BLaER1 (cell line): ENCODE results near the gene PAX3.

Experiments used
- H3K27ac ChIP-seq: shearing (Covaris generic); formaldehyde crosslinking; 2 replicates; pipeline ENCODE4 v1.8.1; 2022
- H3K27me3 ChIP-seq: shearing (Covaris generic); formaldehyde crosslinking; 2 replicates; pipeline ENCODE4 v1.8.1; 2022
- H3K36me3 ChIP-seq: shearing (Covaris generic); formaldehyde crosslinking; 2 replicates; pipeline ENCODE4 v1.8.1; 2022
- H3K4me1 ChIP-seq: shearing (Covaris generic); formaldehyde crosslinking; 2 replicates; pipeline ENCODE4 v1.8.1; 2022
- H3K4me2 ChIP-seq: shearing (Covaris generic); formaldehyde crosslinking; 2 replicates; pipeline ENCODE4 v1.8.1; 2022
- H3K4me3 ChIP-seq: shearing (Covaris generic); formaldehyde crosslinking; 2 replicates; pipeline ENCODE4 v1.8.1; 2022
- H3K9ac ChIP-seq: shearing (Covaris generic); formaldehyde crosslinking; 2 replicates; pipeline ENCODE4 v1.8.1; 2022
- H3K9me3 ChIP-seq: shearing (Covaris generic); formaldehyde crosslinking; 2 replicates; pipeline ENCODE4 v1.8.1; 2022
- H4K20me1 ChIP-seq: shearing (Covaris generic); formaldehyde crosslinking; 2 replicates; pipeline ENCODE4 v1.8.1; 2022
- Cebpa-rat ChIP-seq: shearing (Covaris generic); IDR thresholded peaks from 2 replicates; pipeline ENCODE4 v1.8.1; 2022

Gene PAX3

GRCh38 chr2:222255090-222255489 lies 43.7 kb downstream of the PAX3 start:
- H3K4me2 ChIP-seq, result no peak overlapping the region
- no peak overlapping the region for H3K27ac ChIP-seq
- no peaks in the 10 kb centered on the region for H3K9me3 ChIP-seq
- no peaks in the 10 kb centered on the region for H3K36me3 ChIP-seq
- H3K4me3 ChIP-seq, result no peak overlapping the region
- no peaks in the 10 kb centered on the region for H4K20me1 ChIP-seq
- H3K4me1 ChIP-seq, result peaks cover 4% of the 10 kb centered on the region; the same call in 1 of the 2 replicates
- no peaks in the 10 kb centered on the region for H3K27me3 ChIP-seq
- H3K9ac ChIP-seq, result no peak overlapping the region
- TF ChIP-seq Cebpa-rat, result no peak

DNA sequence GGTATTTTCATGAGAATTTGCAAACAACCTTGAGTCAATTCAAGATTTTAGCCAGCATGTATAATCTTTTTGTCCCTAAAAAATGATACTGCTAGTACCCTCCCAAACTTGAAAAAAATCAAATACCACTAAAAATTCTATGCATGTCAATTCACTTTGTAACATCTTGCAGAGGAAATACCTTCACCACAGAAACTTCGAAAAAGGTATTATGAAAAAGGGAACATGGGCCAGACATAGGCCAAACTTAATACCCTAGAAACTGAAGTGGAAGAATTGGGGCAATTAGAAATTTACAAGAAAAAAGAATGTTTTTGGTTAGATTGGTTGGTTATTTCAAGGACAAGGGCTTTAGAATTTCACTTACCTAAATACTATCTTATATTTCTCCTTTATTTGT lies 48.5 kb downstream of the PAX3 start:
- no peak for TF ChIP-seq Cebpa-rat
- Histone ChIP-seq H3K9me3 (no peaks in the 10 kb centered on the region), H3K4me3 (no peak overlapping the region), H3K36me3 (no peaks in the 10 kb centered on the region), H3K9ac (no peak overlapping the region), H3K27me3 (no peaks in the 10 kb centered on the region), H3K27ac (no peak overlapping the region), H3K4me2 (no peak overlapping the region), H3K4me1 (no peaks in the 10 kb centered on the region), H4K20me1 (no peaks in the 10 kb centered on the region)

- H3K27ac ChIP-seq, result no peak overlapping the region
- no peak overlapping the region for H3K9ac ChIP-seq
- TF ChIP-seq Cebpa-rat, result no peak
- H3K27me3 ChIP-seq, result no peaks in the 10 kb centered on the region
- H3K4me3 ChIP-seq, result no peak overlapping the region
- no peaks in the 10 kb centered on the region for H4K20me1 ChIP-seq
- H3K36me3 ChIP-seq, result no peaks in the 10 kb centered on the region
- no peaks in the 10 kb centered on the region for H3K9me3 ChIP-seq
- no peaks in the 10 kb centered on the region for H3K4me1 ChIP-seq
- H3K4me2 ChIP-seq, result no peak overlapping the region
Measured at GRCh38 chr2:222249444-222249843, 49.4 kb downstream of the PAX3 start.

DNA sequence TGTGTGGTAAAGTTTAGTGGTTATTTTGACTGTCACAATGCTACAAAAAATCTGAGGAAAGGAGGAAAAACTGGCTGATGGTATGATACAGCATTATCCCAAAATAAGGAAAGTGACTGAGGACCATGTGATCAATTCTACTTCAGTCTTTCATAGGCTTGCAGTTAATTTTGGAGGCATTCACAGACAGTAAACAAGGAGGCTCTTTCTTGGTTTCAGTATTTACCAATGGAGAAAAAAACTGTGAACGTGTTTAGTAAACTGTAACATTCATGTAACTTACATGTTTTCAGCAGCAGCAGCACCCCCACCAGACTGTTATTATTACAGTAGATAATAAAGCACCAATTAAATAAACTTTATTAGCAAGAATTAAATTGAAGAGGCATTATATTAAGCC lies 50.0 kb downstream of the PAX3 start:
- Histone ChIP-seq H3K4me2 (no peak overlapping the region), H4K20me1 (no peaks in the 10 kb centered on the region), H3K4me3 (no peak overlapping the region), H3K4me1 (no peaks in the 10 kb centered on the region), H3K9ac (no peak overlapping the region), H3K27me3 (no peaks in the 10 kb centered on the region), H3K27ac (no peak overlapping the region), H3K9me3 (no peaks in the 10 kb centered on the region), H3K36me3 (no peaks in the 10 kb centered on the region)
- TF ChIP-seq Cebpa-rat, result no peak

GRCh38 chr2:222248256-222248655 lies 50.5 kb downstream of the PAX3 start:
- no peaks in the 10 kb centered on the region for H4K20me1 ChIP-seq
- no peaks in the 10 kb centered on the region for H3K36me3 ChIP-seq
- H3K4me1 ChIP-seq, result no peaks in the 10 kb centered on the region
- TF ChIP-seq Cebpa-rat, result no peak
- H3K9me3 ChIP-seq, result no peaks in the 10 kb centered on the region
- no peak overlapping the region for H3K4me3 ChIP-seq
- no peak overlapping the region for H3K4me2 ChIP-seq
- H3K27ac ChIP-seq, result no peak overlapping the region
- H3K27me3 ChIP-seq, result no peaks in the 10 kb centered on the region
- H3K9ac ChIP-seq, result no peak overlapping the region

GRCh38 chr2:222242532-222242931 lies 56.3 kb downstream of the PAX3 start:
- H3K4me1 ChIP-seq, result no peaks in the 10 kb centered on the region
- no peak overlapping the region for H3K27ac ChIP-seq
- no peaks in the 10 kb centered on the region for H4K20me1 ChIP-seq
- no peak overlapping the region for H3K4me3 ChIP-seq
- H3K4me2 ChIP-seq, result no peak overlapping the region
- no peaks in the 10 kb centered on the region for H3K9me3 ChIP-seq
- no peaks in the 10 kb centered on the region for H3K36me3 ChIP-seq
- no peak for TF ChIP-seq Cebpa-rat
- H3K27me3 ChIP-seq, result no peaks in the 10 kb centered on the region
- H3K9ac ChIP-seq, result no peak overlapping the region

DNA sequence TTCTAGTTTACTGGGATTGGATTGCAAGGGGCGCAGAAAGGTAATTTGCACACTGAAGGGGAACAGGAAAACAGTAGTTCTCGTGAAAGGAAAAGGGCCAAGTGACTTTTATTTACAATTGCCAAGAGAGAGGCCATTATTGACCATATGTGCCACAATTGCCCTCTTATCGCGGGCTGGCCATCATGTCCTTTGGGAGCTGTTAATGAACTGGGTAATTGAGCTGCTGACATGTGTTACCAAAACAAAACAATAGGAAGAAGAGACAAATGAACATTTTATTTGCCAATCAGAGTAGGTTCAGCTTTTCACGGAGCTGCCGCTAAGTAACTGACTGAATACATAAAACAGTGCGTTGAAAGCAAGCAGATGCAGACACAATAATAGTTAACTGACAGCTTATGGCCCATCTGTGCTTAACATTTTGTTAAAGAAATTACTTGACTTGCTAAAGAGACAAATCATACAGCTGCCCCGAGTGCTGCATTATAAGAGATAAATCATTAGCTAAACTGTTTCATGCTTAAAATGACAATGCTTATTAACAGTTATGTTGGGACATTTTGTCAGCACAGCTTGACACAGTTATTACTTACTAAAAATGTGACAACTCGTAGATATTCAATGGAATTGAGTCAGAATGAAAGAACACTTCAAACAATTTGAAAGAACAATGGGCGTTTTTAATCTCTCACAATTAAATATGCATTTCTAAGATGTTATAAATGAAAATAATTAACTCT lies 57.5 kb downstream of the PAX3 start:
- TF ChIP-seq Cebpa-rat, result no peak
- Histone ChIP-seq H3K9ac (no peak overlapping the region), H3K27me3 (no peaks in the 10 kb centered on the region)

DNA sequence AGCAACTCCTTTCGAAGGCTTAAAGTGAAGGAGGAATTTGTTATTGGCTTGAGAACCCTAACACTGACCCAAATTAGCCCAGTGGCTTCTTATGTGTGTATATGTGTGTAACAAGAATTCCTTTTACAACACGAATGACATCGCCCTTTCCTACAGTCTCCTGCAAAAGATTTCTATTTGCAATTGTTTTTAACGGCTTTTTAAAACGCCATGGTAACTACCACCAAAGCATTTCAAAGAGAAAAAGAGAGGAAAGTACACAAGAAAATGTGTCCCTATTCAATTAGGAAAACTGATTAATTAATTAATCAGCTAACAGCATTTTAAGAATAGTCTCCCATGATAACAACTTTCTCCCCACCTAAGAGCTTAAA lies 58.1 kb downstream of the PAX3 start:
- no peak for TF ChIP-seq Cebpa-rat
- Histone ChIP-seq H3K4me2 (no peak overlapping the region), H3K9me3 (no peaks in the 10 kb centered on the region), H3K27me3 (no peaks in the 10 kb centered on the region), H3K36me3 (no peaks in the 10 kb centered on the region), H3K4me3 (no peak overlapping the region), H3K4me1 (no peaks in the 10 kb centered on the region), H4K20me1 (no peaks in the 10 kb centered on the region), H3K27ac (no peak overlapping the region), H3K9ac (no peak overlapping the region)

More for the DNA sequence above, 57.5 kb downstream of the PAX3 start:
- H3K4me2 ChIP-seq, result no peak overlapping the region
- no peaks in the 10 kb centered on the region for H3K4me1 ChIP-seq
- no peak overlapping the region for H3K4me3 ChIP-seq
- H3K27ac ChIP-seq, result no peak overlapping the region
- H4K20me1 ChIP-seq, result no peaks in the 10 kb centered on the region
- H3K36me3 ChIP-seq, result no peaks in the 10 kb centered on the region
- H3K9me3 ChIP-seq, result no peaks in the 10 kb centered on the region

GRCh38 chr2:222239945-222240675 lies 58.7 kb downstream of the PAX3 start:
- H3K36me3 ChIP-seq, result no peaks in the 10 kb centered on the region
- H3K4me1 ChIP-seq, result no peaks in the 10 kb centered on the region
- H3K4me2 ChIP-seq, result no peak overlapping the region
- H3K9me3 ChIP-seq, result no peaks in the 10 kb centered on the region
- no peaks in the 10 kb centered on the region for H3K27me3 ChIP-seq
- no peak overlapping the region for H3K9ac ChIP-seq
- no peak for TF ChIP-seq Cebpa-rat
- no peak overlapping the region for H3K4me3 ChIP-seq
- no peaks in the 10 kb centered on the region for H4K20me1 ChIP-seq
- no peak overlapping the region for H3K27ac ChIP-seq

DNA sequence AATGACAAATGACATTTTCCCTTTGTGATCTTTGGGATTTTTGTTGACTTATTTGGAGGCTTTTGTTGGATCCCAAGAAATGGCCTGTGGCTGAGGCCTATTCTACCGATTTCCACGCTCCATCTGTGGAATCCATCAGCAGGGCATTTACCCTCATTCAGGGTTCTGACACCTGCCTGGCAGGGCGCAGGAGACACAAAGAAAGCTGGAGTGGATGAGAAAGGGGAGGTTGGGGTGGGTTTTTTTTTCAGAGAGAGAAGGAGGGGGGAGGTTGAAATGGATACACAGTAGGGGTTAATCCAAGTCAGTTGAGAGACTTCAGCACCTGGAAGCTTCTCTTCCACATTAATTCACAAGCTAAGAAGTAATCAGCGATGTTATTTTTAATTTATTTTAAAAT lies 59.7 kb downstream of the PAX3 start:
- Histone ChIP-seq H3K9me3 (no peaks in the 10 kb centered on the region), H3K27me3 (no peaks in the 10 kb centered on the region), H3K4me2 (no peak overlapping the region), H4K20me1 (no peaks in the 10 kb centered on the region), H3K4me1 (no peaks in the 10 kb centered on the region), H3K9ac (no peak overlapping the region), H3K27ac (no peak overlapping the region), H3K36me3 (no peaks in the 10 kb centered on the region), H3K4me3 (no peak overlapping the region)
- TF ChIP-seq Cebpa-rat, result no peak
